PC-3 (cell line): Measurements from ENCODE around the gene PTCHD4.

Source experiments
- CTCF ChIP-seq: fragments of 300-600 bp; sonication (generic); conservative IDR thresholded peaks from 2 replicates; pipeline ENCODE4 v1.5.1; 2017; ENCODE audit warnings: antibody characterized with exemption, low read depth, mild to moderate bottlenecking, low read length
- EZH2 ChIP-seq: fragments of 300-600 bp; sonication (generic); IDR thresholded peaks from one replicate; pipeline ENCODE4 v1.6.1; 2017; ENCODE audit warnings: antibody characterized with exemption, mild to moderate bottlenecking, low read length; ENCODE audit not compliant: unreplicated experiment
- EZH2phosphoT487 ChIP-seq: fragments of 300-600 bp; sonication (generic); IDR thresholded peaks from 2 replicates; pipeline ENCODE4 v1.6.1; 2018; ENCODE audit warnings: mild to moderate bottlenecking, antibody characterized with exemption, low read length, borderline replicate concordance

GRCh38 chr6:48068278-48069251 is 42.4 kb downstream of the PTCHD4 start:
- TF ChIP-seq CTCF (no peak), EZH2 (no peak), EZH2phosphoT487 (no peak)
